ENCODE results near the gene GPC2. TPM values are rescaled to one million over a fixed set of nuclear protein-coding genes. Genes with fewer than 3 reads are reported as not detected.
"Not testable (repeated sequence)": the region's sequence is repeated elsewhere in the genome, so short reads cannot be mapped to it uniquely, and the experiment has no call there.

The GPC2 gene
- total and polyA plus RNA-seq, 2 experiments from 2014 or later, result 0.16 to 0.22 TPM

- no peaks in the 10 kb centered on the region for H3K9me3 ChIP-seq (ENCODE audit: low read depth)
- DNase-seq, result no peak
- peaks cover 5% of the 10 kb centered on the region for H3F3A ChIP-seq (ENCODE audit: insufficient read depth)
- H3K9ac ChIP-seq, result no peak overlapping the region
- no peaks in the 10 kb centered on the region for H3K36me3 ChIP-seq (ENCODE audit: low read depth)
- H3K4me3 ChIP-seq, result no peak overlapping the region
- H3K27me3 ChIP-seq (replicated peaks; ENCODE audit: insufficient read depth), result no peaks in the 10 kb centered on the region
- H4K20me1 ChIP-seq (ENCODE audit: insufficient read depth), result no peaks in the 10 kb centered on the region
- peaks cover 28% of the 10 kb centered on the region for H3K79me2 ChIP-seq (ENCODE audit: insufficient read depth)
- WGBS, 2 experiments (ENCODE audit: low coverage in 1 of 2, low lambda C conversion rate in 2 of 2, missing lambda C conversion rate in 2 of 2), result 62 to 66% methylated on average over 2 of the region's 2 CpGs
- no peak overlapping the region; the same call in 1 of the 2 replicates for H2AFZ ChIP-seq
- in situ Hi-C loops (cut with MboI), result no loop called here
- no peak overlapping the region for H3K27ac ChIP-seq
- TF ChIP-seq EZH2phosphoT487 (IDR thresholded peaks at IDR 0.05; ENCODE audit: insufficient read depth, low read depth), result no peak
- no peak for TF ChIP-seq EZH2 (IDR thresholded peaks at IDR 0.05; ENCODE audit: insufficient read depth, poor library complexity, severe bottlenecking)
- H3K4me2 ChIP-seq (ENCODE audit: unreplicated experiment), result no peak overlapping the region
- H3K9me2 ChIP-seq (ENCODE audit: insufficient read depth), result no peaks in the 10 kb centered on the region
- H3K4me1 ChIP-seq (ENCODE audit: insufficient read depth), result peaks cover 12% of the 10 kb centered on the region; the same call in 1 of the 2 replicates
Observed at GRCh38 chr7:100147278-100147677, 29.9 kb downstream of the GPC2 start.

DNA sequence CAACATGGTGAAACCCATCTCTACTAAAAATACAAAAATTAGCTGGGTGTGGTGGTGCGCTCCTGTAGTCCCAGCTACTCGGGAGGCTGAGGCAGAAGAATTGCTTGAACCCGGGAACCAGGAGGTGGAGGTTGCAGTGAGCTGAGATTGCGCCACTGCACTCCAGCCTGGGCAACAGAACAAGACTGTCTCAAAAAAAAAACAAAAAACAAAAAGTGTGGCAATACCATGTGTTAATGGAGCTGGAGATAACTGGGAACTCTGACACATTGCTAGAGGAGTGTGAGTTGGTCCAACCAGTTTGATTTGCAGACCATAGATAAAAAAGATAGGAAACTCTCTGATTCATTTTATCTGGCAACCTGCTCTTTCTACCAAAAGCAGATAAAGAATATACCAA is 30.8 kb downstream of the GPC2 start:
- peak; percentile 72 for DNase-seq
- H3K4me1 ChIP-seq (ENCODE audit: insufficient read depth), result peaks cover 12% of the 10 kb centered on the region; the same call in 1 of the 2 replicates
- H4K20me1 ChIP-seq (ENCODE audit: insufficient read depth); H3K27ac ChIP-seq; H3K9me3 ChIP-seq (ENCODE audit: low read depth); H3K4me3 ChIP-seq; H3K36me3 ChIP-seq (ENCODE audit: low read depth); H2AFZ ChIP-seq; H3K9me2 ChIP-seq (ENCODE audit: insufficient read depth); H3K4me2 ChIP-seq (ENCODE audit: unreplicated experiment); H3F3A ChIP-seq (ENCODE audit: insufficient read depth); in situ Hi-C loops (cut with MboI); H3K9ac ChIP-seq; H3K27me3 ChIP-seq (replicated peaks; ENCODE audit: insufficient read depth): not testable (repeated sequence)
- peaks cover 22% of the 10 kb centered on the region for H3K79me2 ChIP-seq (ENCODE audit: insufficient read depth)
- WGBS, 2 experiments (ENCODE audit: low coverage in 1 of 2, low lambda C conversion rate in 2 of 2, missing lambda C conversion rate in 2 of 2), result 42 to 47% methylated on average over 4 of the region's 4 CpGs

- no peaks in the 10 kb centered on the region for H3K36me3 ChIP-seq (ENCODE audit: low read depth)
- TF ChIP-seq EZH2 (IDR thresholded peaks at IDR 0.05; ENCODE audit: insufficient read depth, poor library complexity, severe bottlenecking) (no peak), EZH2phosphoT487 (IDR thresholded peaks at IDR 0.05; ENCODE audit: insufficient read depth, low read depth) (no peak)
- H3K79me2 ChIP-seq (ENCODE audit: insufficient read depth), result no peaks in the 10 kb centered on the region
- DNase-seq, result no peak
- peaks cover 5% of the 10 kb centered on the region for H3F3A ChIP-seq (ENCODE audit: insufficient read depth)
- H3K27ac ChIP-seq, result no peak overlapping the region
- H3K9ac ChIP-seq, result no peak overlapping the region
- H3K9me2 ChIP-seq (ENCODE audit: insufficient read depth), result no peaks in the 10 kb centered on the region
- no peaks in the 10 kb centered on the region for H3K9me3 ChIP-seq (ENCODE audit: low read depth)
- no peak overlapping the region for H3K4me2 ChIP-seq (ENCODE audit: unreplicated experiment)
- WGBS, 2 experiments (ENCODE audit: low coverage in 1 of 2, low lambda C conversion rate in 2 of 2, missing lambda C conversion rate in 2 of 2), result 69 to 77% methylated on average over 3 of the region's 3 CpGs
- no peak overlapping the region for H3K4me3 ChIP-seq
- H3K4me1 ChIP-seq (ENCODE audit: insufficient read depth), result no peaks in the 10 kb centered on the region
- H2AFZ ChIP-seq, result no peak overlapping the region
- in situ Hi-C loops (cut with MboI), result no loop called here
- no peaks in the 10 kb centered on the region for H3K27me3 ChIP-seq (replicated peaks; ENCODE audit: insufficient read depth)
- H4K20me1 ChIP-seq (ENCODE audit: insufficient read depth), result no peaks in the 10 kb centered on the region
Observed at GRCh38 chr7:100142461-100142860, 34.7 kb downstream of the GPC2 start.

DNA sequence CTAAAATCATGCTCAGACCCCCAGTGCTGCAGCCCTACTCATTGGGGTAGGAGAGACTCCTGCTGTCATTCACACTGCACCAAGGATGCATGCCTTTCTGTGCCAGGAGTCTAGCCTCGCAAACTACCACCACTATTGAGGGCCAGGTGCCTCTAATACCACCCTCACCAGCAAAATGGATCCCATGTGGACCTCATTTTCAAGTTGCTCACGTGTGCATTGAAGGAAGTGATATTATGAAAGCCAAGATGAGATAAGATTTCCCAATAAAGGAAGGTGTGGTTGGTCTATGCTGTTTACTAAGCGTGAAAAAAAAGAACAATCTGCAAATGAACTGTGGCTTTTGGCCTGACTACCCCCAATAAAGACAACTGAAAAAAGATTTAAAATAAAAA is 35.6 kb downstream of the GPC2 start:
- H3K79me2 ChIP-seq (ENCODE audit: insufficient read depth), result no peaks in the 10 kb centered on the region
- no peak overlapping the region for H3K4me3 ChIP-seq
- no peaks in the 10 kb centered on the region for H3K27me3 ChIP-seq (replicated peaks; ENCODE audit: insufficient read depth)
- H3K27ac ChIP-seq, result no peak overlapping the region
- in situ Hi-C loops (cut with MboI), result no loop called here
- no peaks in the 10 kb centered on the region for H3K9me2 ChIP-seq (ENCODE audit: insufficient read depth)
- no peaks in the 10 kb centered on the region for H3K9me3 ChIP-seq (ENCODE audit: low read depth)
- H3K4me2 ChIP-seq (ENCODE audit: unreplicated experiment), result no peak overlapping the region
- peaks cover 2% of the 10 kb centered on the region for H3F3A ChIP-seq (ENCODE audit: insufficient read depth)
- H4K20me1 ChIP-seq (ENCODE audit: insufficient read depth), result no peaks in the 10 kb centered on the region
- TF ChIP-seq EZH2 (IDR thresholded peaks at IDR 0.05; ENCODE audit: insufficient read depth, poor library complexity, severe bottlenecking), result no peak
- TF ChIP-seq EZH2phosphoT487 (IDR thresholded peaks at IDR 0.05; ENCODE audit: insufficient read depth, low read depth), result no peak
- H2AFZ ChIP-seq, result no peak overlapping the region
- H3K9ac ChIP-seq, result no peak overlapping the region
- DNase-seq, result no peak
- 82 to 83% methylated on average over 3 of the region's 3 CpGs for WGBS, 2 experiments (ENCODE audit: low coverage in 1 of 2, low lambda C conversion rate in 2 of 2, missing lambda C conversion rate in 2 of 2)
- H3K4me1 ChIP-seq (ENCODE audit: insufficient read depth), result no peaks in the 10 kb centered on the region
- H3K36me3 ChIP-seq (ENCODE audit: low read depth), result no peaks in the 10 kb centered on the region

Measured in GM23248 (cell line).